Mucosa of descending colon (tissue), 3 donors: ENCODE measurements around the gene SPG21. TPM values are rescaled to one million over a fixed set of nuclear protein-coding genes. Genes with fewer than 3 reads are reported as not detected.

ENCODE experiments used
- ATAC-seq: fragments of 200-7000 bp; cut with Tn5 transposase; one replicate; pipeline ENCODE4 v1.9.1; 2020; ENCODE audit warnings: mild to moderate bottlenecking, moderate library complexity
- DNase-seq, 3 donors: peaks; one replicate each; pipeline ENCODE4 v3.0.0-alpha.2; 2020
- H3K36me3 ChIP-seq: fragments of 200-600 bp; one replicate; pipeline ENCODE4 v1.8.0; 2021; ENCODE audit warnings: low read depth, mild to moderate bottlenecking
- H3K4me1 ChIP-seq: fragments of 200-600 bp; one replicate; pipeline ENCODE4 v1.8.0; 2021; ENCODE audit warnings: low read depth, mild to moderate bottlenecking
- H3K4me3 ChIP-seq: fragments of 200-600 bp; one replicate; pipeline ENCODE4 v1.8.0; 2021; ENCODE audit warnings: mild to moderate bottlenecking
- H3K9me3 ChIP-seq: fragments of 200-600 bp; one replicate; pipeline ENCODE4 v1.8.0; 2021; ENCODE audit warnings: mild to moderate bottlenecking
- CTCF ChIP-seq: fragments of 200-600 bp; IDR thresholded peaks from one replicate; pipeline ENCODE4 v1.8.0; 2022; ENCODE audit warnings: antibody characterized with exemption, mild to moderate bottlenecking
- intact Hi-C, 2 donors: fragments of 100-400 bp; cut with DNase I in 1 of 2; cut with micrococcal nuclease in 1 of 2; formaldehyde crosslinking; loops; one replicate each; pipeline versions ENCODE4 v1.11.0 to v1.11.1; 2022; cut with DNase I, micrococcal nuclease
- long read RNA-seq, 2 donors: library from polyadenylated mRNA; unstranded; transcript quantifications; one replicate each; pipeline ENCODE4 v2.0.0, GENCODE V29; 2019 to 2021
- total RNA-seq, 3 donors: library from RNA; stranded (reverse); fragmentation: NEBNext Ultra II Directional in 2 of 3; extraction: Animal tissue kit (Norgen Biotek cat#: 25700) in 2 of 3; gene quantifications; one replicate each; pipeline versions ENCODE4 v1.2.1 to v1.2.4, GENCODE V29; 2021 to 2023
- donor health status: DM: no; HTN: no; CAD: no; lungs with moderate emphysema.
- donor health status: DM: no; HTN: no; CAD: no.
- donor health status: DM: no; HTN: yes; CAD: no.

Gene SPG21
- total RNA-seq, result 10 to 100 TPM; 60.9 to 90.6 (median 65.9) TPM
- long read RNA-seq, donor 1, transcript SPG21-201 (9 exons, 1,822 nt), result major isoform, 105 of 126 reads
- long read RNA-seq, donor 1, partial matches to known transcripts, result 4 of 126 reads
- long read RNA-seq, donor 1, other reads (novel, unspliced or antisense), result 13 of 126 reads
- long read RNA-seq, donor 2, transcript SPG21-201 (9 exons, 1,822 nt), result major isoform, 24 of 27 reads
- long read RNA-seq, donor 2, partial matches to known transcripts, result 0 of 27 reads
- long read RNA-seq, donor 2, other reads (novel, unspliced or antisense), result 3 of 27 reads

GRCh38 chr15:64989416-64990167 lies at the start of gene SPG21:
Gene SPG21, minus strand, starts transcription at chr15:64989914. Its CDS starts 6,345 bp downstream, at chr15:64983569.
- no peaks in the 10 kb centered on the region for H3K36me3 ChIP-seq
- ATAC-seq, result peak; percentile 96
- H3K4me3 ChIP-seq, result peak within 1 kb of the TSS; percentile 73
- peak; percentile 91 to 96 (median 96) for DNase-seq
- H3K4me1 ChIP-seq, result peaks cover 10% of the 10 kb centered on the region
- no peak for TF ChIP-seq CTCF
- no peaks in the 10 kb centered on the region for H3K9me3 ChIP-seq
- intact Hi-C loops, result no loop called here

- peaks cover 16% of the 10 kb centered on the region for H3K4me1 ChIP-seq
- no peak overlapping the region for H3K4me3 ChIP-seq
- no peak for DNase-seq
- no peaks in the 10 kb centered on the region for H3K9me3 ChIP-seq
- no peaks in the 10 kb centered on the region for H3K36me3 ChIP-seq
- intact Hi-C loops, result loop anchor here in 1 of 2 donors (10.0 kb wide), 1 partner anchor 46 kb away; no protein-coding TSS in a partner anchor
- no peak for ATAC-seq
- no peak for TF ChIP-seq CTCF
Measured at GRCh38 chr15:65038836-65039235, 49.1 kb upstream of the SPG21 start.

GRCh38 chr15:65038428-65038827 lies 48.7 kb upstream of the SPG21 start:
- no peak for TF ChIP-seq CTCF

GRCh38 chr15:65037309-65037708 lies 47.6 kb upstream of the SPG21 start:
- DNase-seq (no peak), ATAC-seq (peak; percentile 46)
- intact Hi-C loops, result loop anchor here in 1 of 2 donors (10.0 kb wide), 1 partner anchor 47 kb away; no protein-coding TSS in a partner anchor
- Histone ChIP-seq H3K9me3 (no peaks in the 10 kb centered on the region), H3K4me1 (peaks cover 12% of the 10 kb centered on the region), H3K36me3 (no peaks in the 10 kb centered on the region), H3K4me3 (no peak overlapping the region)
- TF ChIP-seq CTCF, result no peak

More at GRCh38 chr15:65038428-65038827, 48.7 kb upstream of the SPG21 start:
- ATAC-seq (no peak), DNase-seq (no peak)
- no peaks in the 10 kb centered on the region for H3K36me3 ChIP-seq
- peaks cover 13% of the 10 kb centered on the region for H3K4me1 ChIP-seq
- intact Hi-C loops, result loop anchor here in 1 of 2 donors (10.0 kb wide), 1 partner anchor 46 kb away; no protein-coding TSS in a partner anchor
- H3K9me3 ChIP-seq, result no peaks in the 10 kb centered on the region
- no peak overlapping the region for H3K4me3 ChIP-seq

- H3K36me3 ChIP-seq, result no peaks in the 10 kb centered on the region
- H3K4me3 ChIP-seq, result no peak overlapping the region
- H3K9me3 ChIP-seq, result no peaks in the 10 kb centered on the region
- ATAC-seq, result no peak
- intact Hi-C loops, result loop anchor here in 1 of 2 donors (10.0 kb wide), 1 partner anchor 50 kb away; no protein-coding TSS in a partner anchor
- no peak for DNase-seq
- TF ChIP-seq CTCF, result no peak
- peaks cover 8% of the 10 kb centered on the region for H3K4me1 ChIP-seq
Measured at GRCh38 chr15:65034719-65035118, 45.0 kb upstream of the SPG21 start.
